Fibroblast of lung (primary cell): ENCODE measurements around the gene FCER2. TPM values are rescaled to one million over a fixed set of nuclear protein-coding genes. Genes with fewer than 3 reads are reported as not detected.

Experiments
- DNase-seq, 2 donors: peaks; one replicate each; pipeline versions ENCODE4 v3.0.0 to v3.0.0-alpha.2; 2010; ENCODE audit warnings: low read depth in 2 of 2
- H2AFZ ChIP-seq: 2 replicates; pipeline ENCODE4 v1.5.1; 2012; ENCODE audit warnings: low read length, control low read depth, inconsistent platforms
- H3K27ac ChIP-seq: 2 replicates; pipeline ENCODE4 v1.5.1; 2011; ENCODE audit warnings: low read length, control low read depth; ENCODE audit not compliant: insufficient read depth
- H3K27me3 ChIP-seq: 2 replicates; pipeline ENCODE4 v1.5.1; 2011; ENCODE audit warnings: mild to moderate bottlenecking, low read length; ENCODE audit not compliant: control insufficient read depth, insufficient read depth
- H3K36me3 ChIP-seq: 2 replicates; pipeline ENCODE4 v1.5.1; 2011; ENCODE audit warnings: low read length; ENCODE audit not compliant: control insufficient read depth, insufficient read depth
- H3K4me1 ChIP-seq: 2 replicates; pipeline ENCODE4 v1.5.1; 2011; ENCODE audit warnings: low read length; ENCODE audit not compliant: control insufficient read depth, insufficient read depth; ENCODE audit errors: extremely low read depth
- H3K4me2 ChIP-seq: 2 replicates; pipeline ENCODE4 v1.5.1; 2011; ENCODE audit warnings: low read length, control low read depth; ENCODE audit not compliant: insufficient read depth; ENCODE audit errors: extremely low read depth
- H3K4me3 ChIP-seq, 4 experiments: fragments of 200-600 bp in 1 of 4; sonication (generic) in 1 of 4; replicated peaks in 1 of 4; 2 replicates each; pipeline ENCODE4 v1.5.1; 2011 to 2016; ENCODE audit warnings: low read length in 4 of 4, low read depth in 3 of 4, mild to moderate bottlenecking in 3 of 4, control low read depth in 2 of 4, inconsistent platforms in 1 of 4, mixed read lengths in 1 of 4; ENCODE audit not compliant: insufficient read depth in 1 of 4; ENCODE audit errors: control extremely low read depth in 1 of 4
- H3K79me2 ChIP-seq: 2 replicates; pipeline ENCODE4 v1.5.1; 2012; ENCODE audit warnings: mild to moderate bottlenecking, low read length, inconsistent platforms; ENCODE audit not compliant: control insufficient read depth, insufficient read depth
- H3K9ac ChIP-seq: 2 replicates; pipeline ENCODE4 v1.5.1; 2011; ENCODE audit warnings: mild to moderate bottlenecking, low read length, control low read depth; ENCODE audit not compliant: insufficient read depth
- H3K9me3 ChIP-seq: 2 replicates; pipeline ENCODE4 v1.5.1; 2012; ENCODE audit warnings: low read depth, low read length; ENCODE audit not compliant: control insufficient read depth, insufficient read depth
- H4K20me1 ChIP-seq: 2 replicates; pipeline ENCODE4 v1.5.1; 2011; ENCODE audit warnings: low read length; ENCODE audit not compliant: control insufficient read depth, insufficient read depth; ENCODE audit errors: extremely low read depth
- EZH2 ChIP-seq: IDR thresholded peaks from 2 replicates; pipeline ENCODE4 v1.5.1; 2012; ENCODE audit warnings: low read length, control low read depth, mild to moderate bottlenecking; ENCODE audit errors: missing control alignments
- polyA plus RNA-seq, 2 donors: library from polyadenylated mRNA; depleted of rRNA in 1 of 2; stranded (reverse) in 1 of 2; unstranded in 1 of 2; fragments of >200 nt; gene quantifications; 2 replicates each; pipeline ENCODE4 v1.2.1, GENCODE V29; 2011 to 2012; ENCODE audit warnings: missing spikeins in 1 of 2
- total RNA-seq: library from RNA; depleted of rRNA; stranded (reverse); fragments of >200 nt; gene quantifications from 2 replicates; pipeline ENCODE4 v1.2.1, GENCODE V29; 2014
- TF ChIP-seq, protein P1 (sequence below), 2 donors: IDR thresholded peaks in 1 of 2; conservative IDR thresholded peaks in 1 of 2; 1 replicate in 1 of 2; 2 replicates in 1 of 2; pipeline ENCODE4 v1.5.1; 2011 to 2012; ENCODE audit warnings: low read length in 2 of 2, control low read depth in 1 of 2, inconsistent platforms in 1 of 2, low read depth in 1 of 2, mild to moderate bottlenecking in 1 of 2

FCER2 gene
- total and polyA plus RNA-seq, 2 donors (not counting 1 experiment from before 2014, with no cell fraction given): not detected

GRCh38 chr19:7663706-7664105, 38.2 kb downstream of the FCER2 start:
- no peak for DNase-seq
- no peak overlapping the region for H3K27ac ChIP-seq

DNA sequence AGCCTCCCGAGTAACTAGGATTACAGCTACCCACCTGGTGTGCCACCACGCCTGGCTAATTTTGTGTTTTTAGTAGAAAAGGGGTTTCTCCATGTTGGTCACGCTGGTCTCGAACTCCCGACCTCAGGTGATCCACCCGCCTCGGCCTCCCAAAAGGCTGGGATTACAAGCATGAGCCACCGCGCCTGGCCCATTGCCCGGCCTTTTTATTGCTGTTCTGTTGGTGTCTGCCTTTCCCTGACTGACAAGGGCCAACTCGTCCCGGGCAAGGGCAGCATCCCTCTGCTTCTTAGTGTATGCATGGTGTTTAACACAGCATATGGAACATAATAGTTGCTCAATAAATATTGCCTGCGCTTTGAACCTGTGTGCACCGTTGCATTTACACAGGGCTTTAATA, 39.3 kb downstream of the FCER2 start:
- Histone ChIP-seq H3K4me3 (no peak overlapping the region), H3K79me2 (no peaks in the 10 kb centered on the region), H2AFZ (no peak overlapping the region), H3K36me3 (no peaks in the 10 kb centered on the region), H3K9me3 (no peaks in the 10 kb centered on the region), H3K4me1 (no peaks in the 10 kb centered on the region), H3K27me3 (no peaks in the 10 kb centered on the region), H3K4me2 (no peak overlapping the region), H3K27ac (no peak overlapping the region), H4K20me1 (no peaks in the 10 kb centered on the region), H3K9ac (no peak overlapping the region)
- no peak for DNase-seq
- TF ChIP-seq, protein P1, sequence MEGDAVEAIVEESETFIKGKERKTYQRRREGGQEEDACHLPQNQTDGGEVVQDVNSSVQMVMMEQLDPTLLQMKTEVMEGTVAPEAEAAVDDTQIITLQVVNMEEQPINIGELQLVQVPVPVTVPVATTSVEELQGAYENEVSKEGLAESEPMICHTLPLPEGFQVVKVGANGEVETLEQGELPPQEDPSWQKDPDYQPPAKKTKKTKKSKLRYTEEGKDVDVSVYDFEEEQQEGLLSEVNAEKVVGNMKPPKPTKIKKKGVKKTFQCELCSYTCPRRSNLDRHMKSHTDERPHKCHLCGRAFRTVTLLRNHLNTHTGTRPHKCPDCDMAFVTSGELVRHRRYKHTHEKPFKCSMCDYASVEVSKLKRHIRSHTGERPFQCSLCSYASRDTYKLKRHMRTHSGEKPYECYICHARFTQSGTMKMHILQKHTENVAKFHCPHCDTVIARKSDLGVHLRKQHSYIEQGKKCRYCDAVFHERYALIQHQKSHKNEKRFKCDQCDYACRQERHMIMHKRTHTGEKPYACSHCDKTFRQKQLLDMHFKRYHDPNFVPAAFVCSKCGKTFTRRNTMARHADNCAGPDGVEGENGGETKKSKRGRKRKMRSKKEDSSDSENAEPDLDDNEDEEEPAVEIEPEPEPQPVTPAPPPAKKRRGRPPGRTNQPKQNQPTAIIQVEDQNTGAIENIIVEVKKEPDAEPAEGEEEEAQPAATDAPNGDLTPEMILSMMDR (conservative IDR thresholded peaks at IDR 0.05 in 1 of 2, IDR thresholded peaks at IDR 0.05 in 1 of 2; ENCODE audit: low read depth in 1 of 2, low read length in 2 of 2): no peak
- no peak for TF ChIP-seq EZH2

More at GRCh38 chr19:7663706-7664105, 38.2 kb downstream of the FCER2 start:
- no peaks in the 10 kb centered on the region for H3K79me2 ChIP-seq
- TF ChIP-seq, protein P1 (conservative IDR thresholded peaks at IDR 0.05 in 1 of 2, IDR thresholded peaks at IDR 0.05 in 1 of 2; ENCODE audit: low read depth in 1 of 2, low read length in 2 of 2): no peak
- no peak for TF ChIP-seq EZH2
- no peaks in the 10 kb centered on the region for H4K20me1 ChIP-seq
- no peaks in the 10 kb centered on the region for H3K9me3 ChIP-seq
- no peak overlapping the region for H2AFZ ChIP-seq
- H3K4me1 ChIP-seq: no peaks in the 10 kb centered on the region
- H3K27me3 ChIP-seq: no peaks in the 10 kb centered on the region
- H3K36me3 ChIP-seq: no peaks in the 10 kb centered on the region
- no peak overlapping the region for H3K4me2 ChIP-seq
- no peak overlapping the region for H3K4me3 ChIP-seq
- no peak overlapping the region for H3K9ac ChIP-seq

- Histone ChIP-seq H4K20me1 (no peaks in the 10 kb centered on the region), H3K9ac (no peak overlapping the region), H3K4me2 (no peak overlapping the region), H3K9me3 (no peaks in the 10 kb centered on the region), H3K79me2 (no peaks in the 10 kb centered on the region), H3K36me3 (no peaks in the 10 kb centered on the region), H3K27me3 (no peaks in the 10 kb centered on the region), H3K27ac (no peak overlapping the region), H3K4me1 (no peaks in the 10 kb centered on the region), H3K4me3 (no peak overlapping the region), H2AFZ (no peak overlapping the region)
- DNase-seq: no peak
- TF ChIP-seq EZH2: no peak
- TF ChIP-seq, protein P1 (conservative IDR thresholded peaks at IDR 0.05 in 1 of 2, IDR thresholded peaks at IDR 0.05 in 1 of 2; ENCODE audit: low read depth in 1 of 2, low read length in 2 of 2): no peak
Measured at GRCh38 chr19:7661744-7662538, 40.0 kb downstream of the FCER2 start.
